ENCODE results near the gene COMT.
"Not testable (repeated sequence)": the region's sequence is repeated elsewhere in the genome, so short reads cannot be mapped to it uniquely, and the experiment has no call there.

The COMT gene

GRCh38 chr22:19909350-19910179 lies 32.0 kb upstream of the COMT start:
- DNase-seq (ENCODE audit: low read depth) = peak; percentile 68

- DNase-seq (ENCODE audit: low read depth) = no peak
These were observed 31.3 kb upstream of the COMT start for GRCh38 chr22:19910180-19910744.

DNA sequence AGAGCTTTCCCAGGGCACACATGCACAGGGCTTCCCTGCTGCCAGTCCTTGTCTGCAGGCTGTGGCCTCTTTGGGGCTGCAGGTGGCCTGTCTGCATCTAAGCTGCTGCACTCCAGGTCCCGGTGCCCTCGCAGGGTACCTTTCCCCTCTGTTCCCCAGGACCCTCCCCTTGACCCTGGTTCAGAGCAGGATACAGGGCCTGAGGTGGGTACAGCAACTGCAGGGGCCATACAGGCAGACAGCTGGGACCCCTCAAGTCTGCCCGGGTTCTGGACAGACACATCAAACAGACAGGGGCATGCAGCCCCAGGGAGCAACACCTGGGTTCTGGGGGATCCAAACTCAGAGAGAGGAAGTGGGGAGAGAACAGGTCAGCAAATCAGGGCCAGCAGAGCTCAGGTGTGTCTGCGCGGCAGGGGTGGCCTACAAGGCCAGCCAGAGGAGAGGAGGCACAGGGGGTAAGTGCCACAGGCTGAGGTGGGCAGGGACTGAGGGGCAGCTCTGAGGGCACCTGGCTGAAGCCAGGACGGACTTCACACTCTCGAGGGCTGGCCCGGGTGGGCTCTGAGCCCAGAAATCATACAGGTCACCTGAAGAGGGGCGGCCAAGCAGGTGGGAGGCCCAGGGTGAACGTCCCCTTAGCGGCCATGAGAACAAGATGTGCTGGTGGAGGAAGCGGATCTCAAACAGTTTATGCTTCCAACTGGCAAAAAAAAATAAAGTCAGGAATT lies 29.9 kb upstream of the COMT start:
- DNase-seq (ENCODE audit: low read depth) = no peak

DNA sequence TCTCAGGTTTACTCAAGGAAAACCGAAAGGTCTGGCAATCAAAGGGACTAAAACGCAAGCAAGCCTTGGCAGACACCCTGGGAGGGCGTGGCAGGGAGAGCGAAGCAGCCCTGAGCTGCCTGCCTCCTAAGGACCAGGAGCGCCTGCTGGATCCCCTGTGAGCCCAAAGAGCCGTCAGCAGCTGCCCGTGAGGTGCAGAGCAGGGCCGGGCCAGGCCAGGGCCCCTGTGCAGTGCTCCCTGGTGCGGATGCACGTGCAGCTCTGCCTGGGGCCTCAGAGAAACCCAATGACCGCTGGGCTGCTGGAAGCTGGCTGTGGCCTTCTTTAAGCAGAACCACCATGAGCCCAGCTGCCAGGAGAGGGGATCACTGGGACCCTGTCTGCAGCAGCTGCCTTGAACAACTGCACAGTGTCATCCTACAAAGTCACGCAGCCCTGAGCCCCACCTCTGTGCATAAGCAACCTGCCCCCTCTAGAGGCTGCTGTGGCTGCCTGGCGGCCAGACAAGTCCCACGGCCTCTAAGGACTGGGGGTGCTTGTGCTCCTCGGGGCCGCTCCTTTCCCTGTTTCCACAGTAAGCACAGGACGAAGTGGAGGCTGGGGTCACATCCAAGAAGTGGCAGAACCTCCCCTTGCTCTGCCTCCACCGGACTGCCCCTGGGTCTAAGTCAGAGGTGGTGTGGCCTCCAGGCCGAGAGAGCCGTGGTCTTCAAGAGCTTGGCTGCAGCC lies 29.1 kb upstream of the COMT start:
- no peak for DNase-seq (ENCODE audit: low read depth)

DNA sequence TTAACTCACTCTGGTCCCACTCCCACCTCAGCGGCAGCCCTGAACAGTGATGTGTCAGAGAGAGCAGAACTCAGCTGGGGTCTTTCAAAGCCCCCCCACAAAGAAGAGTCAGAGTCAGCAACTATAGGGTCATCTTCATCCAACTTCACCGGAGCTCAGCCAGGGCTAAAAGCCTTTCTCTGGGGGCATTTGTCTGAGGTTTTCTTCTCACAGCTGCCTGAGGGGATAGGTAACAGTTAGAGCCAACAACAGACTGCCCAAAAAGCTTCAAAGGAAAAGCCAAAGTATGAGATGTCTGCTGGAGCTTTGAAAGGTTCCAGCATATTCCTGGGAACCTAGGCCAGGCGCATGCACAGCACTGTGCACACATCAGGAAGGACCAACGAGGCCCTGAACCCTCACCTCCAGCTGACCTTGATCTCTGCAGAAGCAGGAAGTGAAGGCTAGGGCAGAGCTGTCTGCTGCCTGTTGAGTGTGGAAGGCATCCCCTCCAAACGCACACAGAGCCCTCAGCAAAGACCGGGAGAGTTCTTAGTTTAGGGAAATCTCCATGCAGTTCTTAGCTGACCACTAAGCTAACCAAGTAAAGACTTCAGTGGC lies 28.1 kb upstream of the COMT start:
- no peak for DNase-seq (ENCODE audit: low read depth)

GRCh38 chr22:19914201-19914943 lies 27.2 kb upstream of the COMT start:
- DNase-seq (ENCODE audit: low read depth) = no peak

- DNase-seq (ENCODE audit: low read depth) = no peak
These were observed 26.2 kb upstream of the COMT start for GRCh38 chr22:19915287-19915954.

DNA sequence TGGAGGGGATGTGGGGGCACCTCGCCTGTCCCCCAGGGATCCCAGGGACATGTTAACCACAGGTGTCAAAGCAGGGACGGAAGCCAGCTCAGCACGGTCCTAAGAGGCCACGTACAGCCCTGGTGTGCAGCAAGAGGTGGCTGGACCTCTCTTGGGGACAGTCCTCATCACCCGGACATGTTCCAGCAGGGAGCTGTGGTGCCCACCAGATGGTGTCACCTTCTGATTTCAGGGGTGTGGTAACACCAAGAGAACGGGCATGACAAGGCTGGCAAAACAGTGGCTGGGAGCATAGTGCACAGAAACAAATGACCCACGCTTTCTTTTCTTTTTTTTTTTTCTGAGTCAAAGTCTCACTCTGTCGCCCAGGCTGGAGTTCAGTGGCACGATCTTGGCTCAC lies 25.6 kb upstream of the COMT start:
- no peak for DNase-seq (ENCODE audit: low read depth)

GRCh38 chr22:19916941-19917340 lies 24.6 kb upstream of the COMT start:
- DNase-seq (ENCODE audit: low read depth) = no peak

- DNase-seq (ENCODE audit: low read depth) = no peak
These were observed 24.0 kb upstream of the COMT start for GRCh38 chr22:19917389-19918138.

- no peak for DNase-seq (ENCODE audit: low read depth)
These were observed 23.1 kb upstream of the COMT start for GRCh38 chr22:19918332-19919106.

DNA sequence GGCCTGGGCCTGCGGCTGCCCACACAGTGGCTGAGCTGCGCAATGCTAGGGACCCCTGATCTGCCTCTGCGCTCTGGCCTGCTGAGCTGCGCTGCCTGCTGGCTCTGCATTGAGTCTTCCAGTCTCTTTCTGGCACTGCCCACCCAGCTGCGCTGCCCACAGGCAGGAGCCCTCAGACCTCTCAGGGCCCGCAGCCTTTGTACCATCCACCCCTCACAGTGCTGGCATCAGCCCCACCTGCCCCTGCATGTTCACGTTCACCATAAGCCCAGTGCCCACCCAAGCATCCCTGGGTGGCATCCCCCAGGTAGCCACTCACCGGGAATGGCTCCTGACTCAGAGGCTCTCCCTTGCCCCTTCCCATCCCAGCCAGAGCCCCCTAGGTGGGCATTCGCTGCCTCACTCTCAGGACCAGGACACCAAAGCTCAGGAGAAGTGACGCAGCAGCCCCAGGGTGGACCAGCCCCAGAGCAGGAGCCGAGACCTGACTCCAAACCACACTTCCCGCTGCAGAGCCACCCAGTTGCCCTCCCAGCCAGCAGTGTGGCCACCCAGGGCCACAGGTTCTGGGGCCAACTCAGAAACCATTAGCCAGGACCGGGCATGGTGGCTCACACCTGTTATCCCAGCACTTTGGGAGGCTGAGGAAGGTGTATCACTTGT lies 21.7 kb upstream of the COMT start:
- no peak for DNase-seq (ENCODE audit: low read depth)

GRCh38 chr22:19921544-19922081 lies 20.0 kb upstream of the COMT start:
- DNase-seq (ENCODE audit: low read depth) = no peak

- DNase-seq (ENCODE audit: low read depth) = no peak
These were observed 17.6 kb upstream of the COMT start for GRCh38 chr22:19923914-19924513.

GRCh38 chr22:19926028-19926427 lies 15.5 kb upstream of the COMT start:
- DNase-seq (ENCODE audit: low read depth) = not testable (repeated sequence)

- DNase-seq (ENCODE audit: low read depth) = no peak
These were observed 13.9 kb upstream of the COMT start for GRCh38 chr22:19927696-19928095.

DNA sequence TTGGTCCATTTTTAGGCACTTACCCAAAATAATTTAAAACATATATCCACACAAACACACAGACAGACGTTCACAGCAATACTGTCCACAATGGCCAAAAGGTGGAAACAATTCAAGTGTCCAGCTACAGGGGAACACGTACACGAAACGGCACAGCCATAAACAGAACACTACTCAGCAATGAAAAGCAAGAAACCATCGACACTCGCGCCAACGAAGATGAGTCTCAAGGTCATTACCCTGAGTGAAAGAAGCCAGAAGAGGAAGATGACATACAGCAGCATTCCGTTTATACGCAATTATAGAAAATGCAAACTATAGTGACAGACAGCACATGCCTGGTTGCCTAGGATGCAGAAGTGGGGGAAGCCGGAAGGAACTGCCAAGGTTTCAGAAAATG lies 13.4 kb upstream of the COMT start:
- DNase-seq (ENCODE audit: low read depth) = no peak

Data from activated T-helper 1 cell treated with Interleukin-2 at 50 U/mL for 16 hours (primary cell).